ENCODE data around the gene EIF3F.

- no peak for TF ChIP-seq CREB1 (IDR thresholded peaks at IDR 0.05; ENCODE audit: low read depth)
- no peak for TF ChIP-seq RAD21 (IDR thresholded peaks at IDR 0.05; ENCODE audit: low read depth)
- no peak for TF ChIP-seq FOXM1 (IDR thresholded peaks at IDR 0.05; ENCODE audit: borderline replicate concordance, low read depth)
- TF ChIP-seq MAX (IDR thresholded peaks at IDR 0.05): no peak
- TF ChIP-seq YY1 (IDR thresholded peaks at IDR 0.05; ENCODE audit: low read depth): no peak
- TF ChIP-seq EP300 (IDR thresholded peaks at IDR 0.05; ENCODE audit: borderline replicate concordance): no peak
- TF ChIP-seq TAF1 (IDR thresholded peaks at IDR 0.05; ENCODE audit: low read depth): no peak
- TF ChIP-seq USF1 (IDR thresholded peaks at IDR 0.05): no peak
- no peak for TF ChIP-seq EGR1 (IDR thresholded peaks at IDR 0.05)
- no peak for TF ChIP-seq NFIC (IDR thresholded peaks at IDR 0.05)
Measured at GRCh38 chr11:8013833-8014232, 26.7 kb downstream of the EIF3F start.
